KOPT-K1 (cell line): ENCODE measurements around the gene ARAP1.

Experiments
- H3K27ac ChIP-seq: fragments of 200-600 bp; sonication (generic); 2 replicates; pipeline ENCODE4 v1.5.1; 2016; ENCODE audit warnings: antibody characterized with exemption, mild to moderate bottlenecking, low read depth, low read length; ENCODE audit not compliant: poor library complexity, severe bottlenecking
- H3K36me3 ChIP-seq: fragments of 200-600 bp; sonication (generic); 2 replicates; pipeline ENCODE4 v1.5.1; 2017; ENCODE audit warnings: antibody characterized with exemption, mild to moderate bottlenecking, low read length, moderate library complexity; ENCODE audit not compliant: insufficient read depth
- H3K9me3 ChIP-seq: fragments of 200-600 bp; sonication (generic); 2 replicates; pipeline ENCODE4 v1.5.1; 2017; ENCODE audit warnings: antibody characterized with exemption, low read length, mild to moderate bottlenecking; ENCODE audit not compliant: insufficient read depth, poor library complexity, severe bottlenecking

The ARAP1 gene

GRCh38 chr11:72732329-72732728, 19.9 kb downstream of the ARAP1 start:
- Histone ChIP-seq H3K36me3 (no peaks in the 10 kb centered on the region), H3K27ac (no peak overlapping the region), H3K9me3 (no peaks in the 10 kb centered on the region)

- no peak overlapping the region for H3K27ac ChIP-seq
- H3K36me3 ChIP-seq: peaks cover 6% of the 10 kb centered on the region; the same call in 1 of the 2 replicates
- no peaks in the 10 kb centered on the region for H3K9me3 ChIP-seq
These were observed 21.5 kb downstream of the ARAP1 start for GRCh38 chr11:72730737-72731136.

- Histone ChIP-seq H3K27ac (no peak overlapping the region), H3K9me3 (no peaks in the 10 kb centered on the region), H3K36me3 (peaks cover 7% of the 10 kb centered on the region; the same call in 1 of the 2 replicates)
These were observed 22.0 kb downstream of the ARAP1 start for GRCh38 chr11:72730243-72730642.

- H3K27ac ChIP-seq: no peak overlapping the region
- no peaks in the 10 kb centered on the region for H3K9me3 ChIP-seq
- H3K36me3 ChIP-seq: peaks cover 10% of the 10 kb centered on the region; the same call in 1 of the 2 replicates
These were observed 24.7 kb downstream of the ARAP1 start for GRCh38 chr11:72727521-72727920.

- no peak overlapping the region for H3K27ac ChIP-seq
- H3K36me3 ChIP-seq: peaks cover 10% of the 10 kb centered on the region; the same call in 1 of the 2 replicates
- no peaks in the 10 kb centered on the region for H3K9me3 ChIP-seq
These were observed 25.7 kb downstream of the ARAP1 start for GRCh38 chr11:72726266-72727220.

GRCh38 chr11:72725724-72726028, 26.5 kb downstream of the ARAP1 start:
- Histone ChIP-seq H3K36me3 (peaks cover 10% of the 10 kb centered on the region; the same call in 1 of the 2 replicates), H3K9me3 (no peaks in the 10 kb centered on the region), H3K27ac (no peak overlapping the region)

- peaks cover 10% of the 10 kb centered on the region; the same call in 1 of the 2 replicates for H3K36me3 ChIP-seq
- H3K9me3 ChIP-seq: no peaks in the 10 kb centered on the region
- no peak overlapping the region for H3K27ac ChIP-seq
These were observed 27.1 kb downstream of the ARAP1 start for GRCh38 chr11:72724851-72725723.

GRCh38 chr11:72724021-72724551, 28.1 kb downstream of the ARAP1 start:
- Histone ChIP-seq H3K36me3 (peaks cover 10% of the 10 kb centered on the region; the same call in 1 of the 2 replicates), H3K27ac (no peak overlapping the region), H3K9me3 (no peaks in the 10 kb centered on the region)

- H3K36me3 ChIP-seq: peaks cover 16% of the 10 kb centered on the region; the same call in 1 of the 2 replicates
- no peak overlapping the region for H3K27ac ChIP-seq
- H3K9me3 ChIP-seq: no peaks in the 10 kb centered on the region
These were observed 28.7 kb downstream of the ARAP1 start for GRCh38 chr11:72723508-72723907.

GRCh38 chr11:72722050-72722748, 30.0 kb downstream of the ARAP1 start:
- peaks cover 28% of the 10 kb centered on the region; the same call in 1 of the 2 replicates for H3K36me3 ChIP-seq
- peak overlapping the region; percentile 85 for H3K27ac ChIP-seq
- H3K9me3 ChIP-seq: no peaks in the 10 kb centered on the region

GRCh38 chr11:72721689-72722049, 30.5 kb downstream of the ARAP1 start:
- Histone ChIP-seq H3K9me3 (no peaks in the 10 kb centered on the region), H3K36me3 (peaks cover 33% of the 10 kb centered on the region; the same call in 1 of the 2 replicates), H3K27ac (peak overlapping the region; percentile 85)

- H3K9me3 ChIP-seq: no peaks in the 10 kb centered on the region
- H3K27ac ChIP-seq: peak overlapping the region; percentile 85
- peaks cover 36% of the 10 kb centered on the region; the same call in 1 of the 2 replicates for H3K36me3 ChIP-seq
These were observed 30.9 kb downstream of the ARAP1 start for GRCh38 chr11:72721276-72721675.

- Histone ChIP-seq H3K27ac (peak overlapping the region; percentile 85), H3K36me3 (peaks cover 34% of the 10 kb centered on the region; the same call in 1 of the 2 replicates), H3K9me3 (no peaks in the 10 kb centered on the region)
These were observed 31.4 kb downstream of the ARAP1 start for GRCh38 chr11:72720784-72721183.

GRCh38 chr11:72720047-72720446, 32.2 kb downstream of the ARAP1 start:
- Histone ChIP-seq H3K9me3 (no peaks in the 10 kb centered on the region), H3K36me3 (peaks cover 33% of the 10 kb centered on the region; the same call in 1 of the 2 replicates), H3K27ac (peak overlapping the region; percentile 85)
